Raji (cell line): ENCODE measurements around the gene BLTP2.

ENCODE experiments used
- POLR2A ChIP-seq: IDR thresholded peaks from 2 replicates; pipeline ENCODE4 v1.6.1; 2011; ENCODE audit warnings: low read depth, low read length, control low read depth; ENCODE audit not compliant: insufficient read depth

The BLTP2 gene

DNA sequence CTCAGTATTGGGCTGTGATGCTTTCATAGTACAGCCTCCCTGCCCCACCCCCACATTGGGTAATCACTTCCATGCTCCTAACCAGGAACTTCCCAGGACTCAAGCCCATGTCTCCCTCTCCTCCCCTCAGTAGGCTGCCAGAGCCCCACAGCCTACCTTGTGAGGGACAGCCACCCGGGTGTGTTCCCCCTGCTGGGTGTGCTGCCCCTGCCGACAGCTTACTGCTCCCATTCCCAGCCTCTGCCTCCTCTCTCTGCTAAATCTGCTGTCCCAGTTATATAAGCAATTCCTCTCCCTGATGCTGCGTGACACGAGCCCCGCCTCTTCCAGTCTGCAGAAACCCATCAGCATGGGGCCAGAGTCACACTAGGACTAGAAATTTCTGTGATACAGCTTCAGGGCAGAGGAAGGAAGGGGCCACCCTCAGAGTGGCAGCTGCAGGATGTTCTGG is 31.0 kb downstream of the BLTP2 start, which contains the start of gene RSKR:
TSS of gene RSKR (minus strand) at position 255 of the 451 bp plus-strand sequence. CDS start at position 231, 24 bp downstream.
- TF ChIP-seq POLR2A = no peak

DNA sequence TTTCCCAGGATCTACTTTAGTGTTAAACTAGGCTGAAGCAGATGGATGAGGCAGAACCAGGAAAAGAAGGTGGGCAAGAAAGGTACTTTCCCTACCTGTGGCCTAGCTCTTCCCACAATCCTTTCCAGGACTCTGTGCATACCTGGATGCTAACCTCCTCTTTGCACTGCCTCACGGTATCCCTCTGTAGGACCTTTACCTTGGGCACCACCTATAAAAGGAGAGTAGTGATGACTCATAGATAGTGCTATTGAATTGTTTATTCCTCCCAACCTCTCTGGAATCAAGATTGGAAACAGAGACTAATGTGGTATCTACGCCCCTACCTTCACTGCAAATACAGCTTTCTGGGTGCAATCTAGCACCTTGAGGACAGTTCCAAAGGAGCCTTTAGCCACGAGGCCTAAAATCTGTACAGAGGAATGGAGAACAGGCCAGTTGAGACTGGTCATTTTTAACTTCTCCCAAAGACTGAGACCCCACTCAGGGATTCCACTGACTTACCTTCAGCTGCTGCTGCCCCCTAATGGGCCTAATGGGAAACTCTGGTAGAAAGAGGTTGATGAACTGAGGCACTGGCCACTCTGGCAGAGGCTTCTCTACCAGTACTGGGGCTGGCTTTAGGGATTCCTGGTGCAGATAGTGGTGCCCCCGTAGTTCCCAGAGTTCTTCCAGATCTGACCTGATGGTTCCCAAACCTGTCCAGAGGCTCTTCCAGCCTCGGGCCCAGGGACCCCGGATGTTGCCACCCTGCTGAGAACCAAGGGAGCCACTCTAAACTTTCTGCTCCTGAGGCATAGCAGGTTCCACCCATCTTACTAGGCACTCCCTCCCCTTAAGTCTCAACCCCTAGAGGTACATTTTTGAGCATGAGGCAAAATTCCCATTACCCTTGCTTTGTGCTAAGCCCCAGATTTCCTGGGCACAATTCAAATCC is 31.8 kb downstream of the BLTP2 start:
- TF ChIP-seq POLR2A = no peak

DNA sequence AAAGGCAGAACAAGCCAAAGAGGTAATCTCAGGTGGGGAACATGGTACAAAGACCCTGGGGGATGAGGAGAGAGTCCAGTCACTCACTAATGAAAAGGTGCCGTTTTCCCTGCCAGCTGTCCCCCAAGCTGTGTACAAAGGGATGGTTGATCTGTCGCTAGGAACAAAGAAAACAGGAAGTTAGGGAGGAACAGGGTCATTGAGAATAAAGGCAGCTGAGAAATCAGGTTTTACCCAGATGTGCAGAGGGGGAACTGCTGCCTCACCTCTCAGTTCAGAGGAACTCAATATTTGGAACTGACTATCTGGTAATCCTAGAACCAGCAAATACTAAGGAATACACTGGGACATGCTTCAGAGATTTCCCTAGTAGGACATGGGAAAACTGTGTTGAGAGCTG is 32.4 kb downstream of the BLTP2 start:
- TF ChIP-seq POLR2A = no peak

DNA sequence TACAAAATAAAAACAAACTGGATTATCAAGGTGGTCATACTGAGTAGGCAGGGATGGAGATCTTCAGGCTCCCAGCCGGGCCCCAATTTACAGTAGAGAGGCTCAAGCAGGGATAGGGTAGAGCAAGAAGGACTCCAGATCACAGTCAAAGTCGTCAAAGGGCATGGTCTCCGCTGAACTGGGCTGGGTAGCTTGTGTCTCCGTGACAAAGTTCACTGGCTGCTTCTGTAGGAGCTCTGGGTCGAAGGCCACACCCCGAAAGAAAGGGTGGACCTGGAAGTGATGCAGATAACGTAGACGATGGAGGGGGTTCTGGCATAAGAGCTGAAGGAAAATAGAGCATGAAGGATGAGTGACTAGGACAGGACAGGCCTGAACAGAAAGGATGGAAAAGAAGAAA is 34.6 kb downstream of the BLTP2 start:
- no peak for TF ChIP-seq POLR2A

DNA sequence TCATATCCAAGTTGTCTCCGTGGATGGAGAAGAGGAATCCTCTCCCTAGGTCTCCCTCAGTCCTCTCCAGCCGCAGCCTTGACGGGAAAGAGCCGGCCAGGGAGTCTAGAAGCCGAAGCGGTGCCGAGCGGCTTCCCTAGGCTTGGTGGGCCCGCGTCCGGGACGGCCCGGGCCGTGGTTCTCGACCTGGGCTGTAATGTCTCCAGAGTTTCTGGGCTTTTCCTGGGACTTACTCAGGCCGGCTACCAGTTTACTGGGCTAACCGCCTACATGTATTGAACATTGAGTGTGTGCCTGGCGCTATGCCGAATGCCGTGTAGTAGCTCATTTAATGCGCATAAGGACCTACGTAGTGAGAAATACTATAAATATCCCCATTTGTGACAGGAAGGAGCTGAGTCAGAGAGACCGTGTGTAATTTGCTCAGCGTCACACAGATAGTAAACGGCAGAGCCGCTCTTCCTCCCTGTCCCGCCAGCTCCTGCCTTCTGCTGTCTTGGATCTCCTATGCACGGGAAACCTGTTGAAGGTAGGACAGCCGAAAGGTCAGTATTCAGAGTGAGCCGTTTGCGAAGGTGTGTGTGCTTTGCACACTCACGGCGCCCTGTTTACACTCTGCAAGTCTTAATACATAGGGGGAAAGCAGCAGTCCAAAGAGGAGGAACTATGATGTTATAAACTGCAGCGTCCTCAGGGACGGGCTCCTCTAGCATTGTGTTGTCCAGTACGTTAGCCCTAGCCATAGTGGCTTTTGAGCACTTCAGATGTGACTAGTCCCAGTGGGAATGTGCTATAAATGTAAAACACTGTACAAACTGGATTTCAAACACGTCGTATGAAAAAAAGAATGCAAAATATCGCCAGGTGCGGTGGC is 45.4 kb downstream of the BLTP2 start:
- no peak for TF ChIP-seq POLR2A

DNA sequence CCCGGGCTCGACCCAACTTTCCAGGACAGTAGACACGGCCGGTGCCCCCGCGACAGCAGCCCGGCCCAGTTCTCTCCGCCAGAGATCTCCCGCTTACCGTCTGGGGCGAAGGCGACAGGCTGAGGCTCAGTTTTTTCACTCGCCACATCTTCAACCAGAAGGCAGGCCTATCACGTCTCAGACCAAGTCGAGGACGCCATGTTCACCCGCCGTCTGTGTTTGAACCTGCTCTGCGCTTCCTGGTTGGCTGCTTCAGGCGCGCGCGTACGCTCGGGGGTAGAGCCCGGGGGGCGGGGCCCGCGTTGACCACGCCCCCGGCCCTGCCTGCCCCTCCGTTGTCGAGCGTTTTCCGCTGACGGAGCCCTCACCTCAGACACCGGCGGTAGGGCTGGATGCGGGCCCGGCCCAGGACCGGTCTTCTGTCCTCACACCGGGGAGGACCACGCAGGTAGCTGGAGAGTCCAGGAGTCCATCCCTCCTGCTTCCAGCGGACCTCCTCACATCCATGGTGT is 46.1 kb downstream of the BLTP2 start, which contains the start of gene SPAG5:
TSS of gene SPAG5 (minus strand) at position 227 of the 512 bp plus-strand sequence. CDS start at position 148, 79 bp downstream.
- TF ChIP-seq POLR2A = peak; percentile 93

DNA sequence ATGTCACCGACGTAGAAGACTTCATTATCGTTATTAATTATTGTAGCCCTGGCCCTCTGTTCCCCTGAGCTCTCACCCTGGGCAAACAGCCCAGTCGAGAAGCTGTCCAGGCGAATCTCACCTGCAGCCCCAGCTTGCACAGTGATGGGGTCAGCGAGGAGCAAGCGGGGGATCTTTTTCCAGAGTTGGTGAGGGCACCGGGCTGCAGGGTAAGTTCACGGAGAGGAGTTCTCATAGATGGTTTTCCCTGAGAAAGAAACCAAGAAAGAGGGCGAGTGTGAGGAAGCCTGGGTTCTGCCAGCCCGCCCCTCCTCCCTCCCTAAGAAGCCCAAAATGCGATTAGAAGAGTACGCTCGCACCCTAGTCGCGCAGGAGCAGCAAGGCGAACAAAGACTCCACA is 46.6 kb downstream of the BLTP2 start:
- no peak for TF ChIP-seq POLR2A

DNA sequence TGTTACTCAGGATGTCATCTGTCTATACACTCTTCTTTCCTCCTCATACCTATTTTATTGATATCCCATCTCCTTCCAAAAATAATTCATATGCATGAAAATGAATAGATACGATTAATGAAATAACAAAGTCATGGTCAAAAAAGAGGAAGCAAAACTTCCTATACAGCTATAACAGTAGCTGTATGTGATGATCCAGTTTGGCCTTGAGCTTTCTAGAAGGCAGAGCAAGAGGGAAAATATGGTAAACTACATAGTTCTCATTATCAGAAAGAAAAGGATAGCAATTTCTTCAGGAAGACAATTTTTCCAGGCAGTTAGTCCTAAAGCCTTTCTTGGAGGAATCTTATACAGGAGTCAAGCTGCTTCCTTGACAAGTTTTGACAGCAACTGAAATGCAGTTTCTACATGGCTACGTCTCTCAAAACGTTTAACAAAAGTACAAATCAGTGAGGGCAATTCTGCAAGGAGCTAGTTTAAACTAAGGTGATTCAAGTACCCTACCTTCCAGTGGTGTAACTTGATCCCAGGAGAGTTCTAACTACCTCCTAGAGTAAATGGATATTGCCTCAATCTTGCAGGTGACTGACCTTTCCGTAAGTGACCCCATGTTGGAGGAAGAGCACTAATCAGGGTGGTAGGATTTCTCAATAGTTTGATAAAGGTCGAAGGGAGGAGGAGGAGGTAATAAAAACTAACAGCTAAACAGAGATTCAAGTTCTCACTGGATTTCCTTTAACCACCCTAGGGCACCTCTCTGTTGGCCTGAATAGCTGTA is 47.2 kb downstream of the BLTP2 start:
- TF ChIP-seq POLR2A = no peak
